ENCODE results near the gene PRORP.

DNA sequence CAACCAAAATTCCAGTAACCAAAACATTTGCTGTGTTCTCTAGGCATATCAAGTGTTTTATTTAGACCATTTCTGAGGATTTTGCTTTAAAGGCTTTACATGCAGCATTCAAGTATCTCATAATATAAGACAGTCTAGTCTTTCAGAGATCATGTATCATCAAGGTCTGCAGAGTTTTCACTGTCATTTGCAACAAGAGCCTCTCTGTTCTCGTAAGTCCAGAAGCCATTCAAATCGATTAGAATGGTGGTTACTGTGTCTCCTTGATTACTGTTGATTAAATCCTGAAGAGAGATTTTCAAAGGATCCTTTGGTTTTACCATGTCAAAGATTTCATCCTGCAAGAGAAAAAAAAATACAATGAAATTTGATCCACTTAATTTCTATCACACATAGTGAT is 36.9 kb upstream of the PRORP start:
- TF ChIP-seq POLR2A (IDR thresholded peaks at IDR 0.05) = no peak
- TF ChIP-seq, protein P1, sequence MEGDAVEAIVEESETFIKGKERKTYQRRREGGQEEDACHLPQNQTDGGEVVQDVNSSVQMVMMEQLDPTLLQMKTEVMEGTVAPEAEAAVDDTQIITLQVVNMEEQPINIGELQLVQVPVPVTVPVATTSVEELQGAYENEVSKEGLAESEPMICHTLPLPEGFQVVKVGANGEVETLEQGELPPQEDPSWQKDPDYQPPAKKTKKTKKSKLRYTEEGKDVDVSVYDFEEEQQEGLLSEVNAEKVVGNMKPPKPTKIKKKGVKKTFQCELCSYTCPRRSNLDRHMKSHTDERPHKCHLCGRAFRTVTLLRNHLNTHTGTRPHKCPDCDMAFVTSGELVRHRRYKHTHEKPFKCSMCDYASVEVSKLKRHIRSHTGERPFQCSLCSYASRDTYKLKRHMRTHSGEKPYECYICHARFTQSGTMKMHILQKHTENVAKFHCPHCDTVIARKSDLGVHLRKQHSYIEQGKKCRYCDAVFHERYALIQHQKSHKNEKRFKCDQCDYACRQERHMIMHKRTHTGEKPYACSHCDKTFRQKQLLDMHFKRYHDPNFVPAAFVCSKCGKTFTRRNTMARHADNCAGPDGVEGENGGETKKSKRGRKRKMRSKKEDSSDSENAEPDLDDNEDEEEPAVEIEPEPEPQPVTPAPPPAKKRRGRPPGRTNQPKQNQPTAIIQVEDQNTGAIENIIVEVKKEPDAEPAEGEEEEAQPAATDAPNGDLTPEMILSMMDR (IDR thresholded peaks at IDR 0.05) = no peak
